Spleen (tissue), 7 donors: ENCODE measurements around the gene BNC2.

Experiments
- CTCF ChIP-seq, 11 experiments: fragments of 200-600 bp in 7 of 11; fragments of 450-650 bp in 4 of 11; sonication (generic) in 4 of 11; IDR thresholded peaks in 8 of 11; conservative IDR thresholded peaks in 3 of 11; 1 replicate in 7 of 11; 2 replicates in 4 of 11; pipeline versions ENCODE4 v1.4.0 to v1.8.0; 2016 to 2021; ENCODE audit warnings: antibody characterized with exemption in 11 of 11, inconsistent platforms in 4 of 11, mild to moderate bottlenecking in 1 of 11
- POLR2A ChIP-seq, 3 donors: fragments of 450-650 bp; IDR thresholded peaks; one replicate each; pipeline ENCODE4 v1.5.1; 2017; ENCODE audit warnings: antibody characterized with exemption in 3 of 3, mild to moderate bottlenecking in 1 of 3
- POLR2AphosphoS5 ChIP-seq, 3 donors: sonication (generic); formaldehyde crosslinking; IDR thresholded peaks; one replicate each; pipeline ENCODE4 v1.5.1; 2017; ENCODE audit warnings: antibody characterized with exemption in 3 of 3
- donor health status: DM: no; HTN: no; CAD: no; lungs with moderate emphysema.
- donor health status: DM: no; HTN: no; CAD: no.
- donor health status: DM: no; HTN: no; CAD: no.

GRCh38 chr9:16868701-16869100, 1.8 kb downstream of the BNC2 start:
- TF ChIP-seq POLR2A (IDR thresholded peaks at IDR 0.05) (no peak), CTCF (IDR thresholded peaks at IDR 0.05 in 8 of 11, conservative IDR thresholded peaks at IDR 0.05 in 3 of 11) (no peak), POLR2AphosphoS5 (IDR thresholded peaks at IDR 0.05) (no peak)
